Cardiac muscle cell (in vitro differentiated cells and primary cell): ENCODE data around the gene SYT7. TPM values are rescaled to one million over a fixed set of nuclear protein-coding genes. Genes with fewer than 3 reads are reported as not detected.

Experiments used
- DNase-seq, 2 donors: peaks; one replicate each; pipeline versions ENCODE4 v3.0.0 to v3.0.0-alpha.2; 2010 to 2017; ENCODE audit warnings: low read depth in 1 of 2, low spot score in 1 of 2
- H3K27ac ChIP-seq: fragments of 200-600 bp; sonication (generic); 2 replicates; pipeline ENCODE4 v1.5.1; 2016
- H3K27me3 ChIP-seq: fragments of 200-600 bp; sonication (generic); 2 replicates; pipeline ENCODE4 v1.6.0; 2016; ENCODE audit warnings: control low read depth
- H3K36me3 ChIP-seq: fragments of 200-600 bp; sonication (generic); 2 replicates; pipeline ENCODE4 v1.5.1; 2016; ENCODE audit warnings: control low read depth
- H3K4me1 ChIP-seq: fragments of 200-600 bp; sonication (generic); 2 replicates; pipeline ENCODE4 v1.8.1; 2017; ENCODE audit warnings: low read depth, mild to moderate bottlenecking, mixed run types
- H3K4me3 ChIP-seq: fragments of 200-600 bp; sonication (generic); 2 replicates; pipeline ENCODE4 v1.5.1; 2016; ENCODE audit warnings: mild to moderate bottlenecking
- H3K9me3 ChIP-seq: fragments of 200-600 bp; sonication (generic); 2 replicates; pipeline ENCODE4 v1.5.1; 2017; ENCODE audit warnings: low read depth, mild to moderate bottlenecking, control low read depth
- polyA plus RNA-seq: library from polyadenylated mRNA; unstranded; fragments of >200 nt; fragmentation: Nextera tagmentation; extraction: Ambion mirVana; gene quantifications from 2 replicates; pipeline ENCODE4 v1.2.1, GENCODE V29; 2016
- total RNA-seq: library from RNA; depleted of rRNA; stranded (reverse); fragments of >200 nt; gene quantifications from 2 replicates; pipeline ENCODE4 v1.2.3, GENCODE V29; 2016
- TF ChIP-seq, protein P1 (sequence below): IDR thresholded peaks from 2 replicates; pipeline ENCODE4 v1.5.1; 2012; ENCODE audit warnings: low read depth, mild to moderate bottlenecking, low read length

Gene SYT7
- total and polyA plus RNA-seq, 2 experiments from 2014 or later, result 6.3 to 12.1 TPM

DNA sequence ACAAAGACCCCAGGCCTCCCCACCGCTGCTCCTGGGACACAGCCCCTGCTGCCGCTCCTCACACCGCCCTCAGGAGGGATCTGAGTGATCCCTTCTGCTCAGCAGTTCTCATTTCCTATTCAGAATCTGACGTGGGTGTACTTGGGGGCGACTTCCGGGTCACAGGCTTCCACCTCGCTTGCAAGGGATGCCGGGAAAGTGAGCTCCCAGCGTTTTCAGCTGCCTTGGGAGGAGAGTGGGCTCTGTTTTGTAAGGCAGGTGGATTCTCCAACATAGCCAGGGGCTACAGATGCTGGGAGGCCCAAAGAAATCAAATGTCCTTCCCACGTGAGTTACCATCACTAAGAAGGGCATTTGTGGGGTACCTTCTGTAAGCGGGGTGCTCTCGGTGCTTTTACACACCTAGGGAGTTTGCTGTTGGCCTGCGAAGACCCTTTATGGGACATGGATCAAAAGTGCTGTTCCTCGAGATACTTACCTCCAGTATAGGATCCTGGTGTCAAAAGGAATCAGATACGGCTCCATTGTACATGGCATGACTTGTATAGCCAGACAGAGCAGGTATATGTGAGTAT lies 82.0 kb downstream of the SYT7 start:
- Histone ChIP-seq H3K4me3 (no peak overlapping the region), H3K27ac (no peak overlapping the region), H3K36me3 (no peaks in the 10 kb centered on the region), H3K9me3 (no peaks in the 10 kb centered on the region), H3K4me1 (peaks cover 7% of the 10 kb centered on the region), H3K27me3 (no peaks in the 10 kb centered on the region)
- TF ChIP-seq, protein P1, sequence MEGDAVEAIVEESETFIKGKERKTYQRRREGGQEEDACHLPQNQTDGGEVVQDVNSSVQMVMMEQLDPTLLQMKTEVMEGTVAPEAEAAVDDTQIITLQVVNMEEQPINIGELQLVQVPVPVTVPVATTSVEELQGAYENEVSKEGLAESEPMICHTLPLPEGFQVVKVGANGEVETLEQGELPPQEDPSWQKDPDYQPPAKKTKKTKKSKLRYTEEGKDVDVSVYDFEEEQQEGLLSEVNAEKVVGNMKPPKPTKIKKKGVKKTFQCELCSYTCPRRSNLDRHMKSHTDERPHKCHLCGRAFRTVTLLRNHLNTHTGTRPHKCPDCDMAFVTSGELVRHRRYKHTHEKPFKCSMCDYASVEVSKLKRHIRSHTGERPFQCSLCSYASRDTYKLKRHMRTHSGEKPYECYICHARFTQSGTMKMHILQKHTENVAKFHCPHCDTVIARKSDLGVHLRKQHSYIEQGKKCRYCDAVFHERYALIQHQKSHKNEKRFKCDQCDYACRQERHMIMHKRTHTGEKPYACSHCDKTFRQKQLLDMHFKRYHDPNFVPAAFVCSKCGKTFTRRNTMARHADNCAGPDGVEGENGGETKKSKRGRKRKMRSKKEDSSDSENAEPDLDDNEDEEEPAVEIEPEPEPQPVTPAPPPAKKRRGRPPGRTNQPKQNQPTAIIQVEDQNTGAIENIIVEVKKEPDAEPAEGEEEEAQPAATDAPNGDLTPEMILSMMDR, result no peak
- DNase-seq, result no peak

DNA sequence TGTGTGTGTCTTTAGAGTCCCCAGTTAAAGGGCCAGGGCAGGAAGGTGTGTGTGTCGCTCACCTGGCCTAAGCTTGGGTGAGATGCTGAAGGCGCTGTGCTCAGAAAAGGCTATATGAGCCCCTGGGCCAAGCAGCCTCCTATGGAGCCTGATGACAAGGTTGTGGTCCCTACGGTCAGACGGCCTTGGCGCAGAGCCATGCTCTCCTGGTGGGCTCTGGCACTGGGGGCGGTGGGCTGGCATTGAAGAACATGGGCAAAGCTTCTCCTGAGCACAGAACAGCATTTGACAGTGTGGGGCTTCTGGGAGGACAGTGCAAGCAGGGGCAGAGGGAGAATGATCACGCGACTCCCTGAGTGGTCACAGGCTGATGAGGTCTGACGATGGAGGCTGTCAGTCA lies 83.0 kb downstream of the SYT7 start:
- H3K27ac ChIP-seq, result no peak overlapping the region
- H3K9me3 ChIP-seq, result no peaks in the 10 kb centered on the region
- TF ChIP-seq, protein P1, result no peak
- no peak for DNase-seq
- no peak overlapping the region for H3K4me3 ChIP-seq
- no peaks in the 10 kb centered on the region for H3K27me3 ChIP-seq
- H3K4me1 ChIP-seq, result peaks cover 7% of the 10 kb centered on the region
- H3K36me3 ChIP-seq, result no peaks in the 10 kb centered on the region

DNA sequence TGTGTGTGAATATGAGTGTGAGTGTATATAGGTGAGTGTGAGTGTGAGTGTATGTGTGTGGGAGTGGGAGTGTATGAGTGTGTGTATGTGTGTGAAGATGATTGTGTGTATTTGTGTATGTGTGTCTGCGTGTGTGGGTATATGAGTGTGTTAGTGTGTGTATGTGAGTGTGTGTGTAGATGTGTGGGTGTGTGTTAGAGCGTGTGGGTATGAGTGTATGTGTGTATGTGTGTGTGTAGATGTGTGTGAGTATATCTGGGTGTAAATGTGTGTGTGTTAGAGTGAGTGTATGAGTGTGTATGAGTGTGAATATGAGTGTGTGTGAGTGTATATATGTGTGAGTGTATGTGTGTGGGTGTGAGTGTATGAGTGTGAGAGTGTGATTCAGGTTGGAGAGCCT lies 83.4 kb downstream of the SYT7 start:
- no peaks in the 10 kb centered on the region for H3K36me3 ChIP-seq
- peaks cover 7% of the 10 kb centered on the region for H3K4me1 ChIP-seq
- no peak overlapping the region for H3K4me3 ChIP-seq
- no peaks in the 10 kb centered on the region for H3K9me3 ChIP-seq
- H3K27me3 ChIP-seq, result no peaks in the 10 kb centered on the region
- no peak for DNase-seq
- no peak overlapping the region for H3K27ac ChIP-seq
- TF ChIP-seq, protein P1, result no peak

DNA sequence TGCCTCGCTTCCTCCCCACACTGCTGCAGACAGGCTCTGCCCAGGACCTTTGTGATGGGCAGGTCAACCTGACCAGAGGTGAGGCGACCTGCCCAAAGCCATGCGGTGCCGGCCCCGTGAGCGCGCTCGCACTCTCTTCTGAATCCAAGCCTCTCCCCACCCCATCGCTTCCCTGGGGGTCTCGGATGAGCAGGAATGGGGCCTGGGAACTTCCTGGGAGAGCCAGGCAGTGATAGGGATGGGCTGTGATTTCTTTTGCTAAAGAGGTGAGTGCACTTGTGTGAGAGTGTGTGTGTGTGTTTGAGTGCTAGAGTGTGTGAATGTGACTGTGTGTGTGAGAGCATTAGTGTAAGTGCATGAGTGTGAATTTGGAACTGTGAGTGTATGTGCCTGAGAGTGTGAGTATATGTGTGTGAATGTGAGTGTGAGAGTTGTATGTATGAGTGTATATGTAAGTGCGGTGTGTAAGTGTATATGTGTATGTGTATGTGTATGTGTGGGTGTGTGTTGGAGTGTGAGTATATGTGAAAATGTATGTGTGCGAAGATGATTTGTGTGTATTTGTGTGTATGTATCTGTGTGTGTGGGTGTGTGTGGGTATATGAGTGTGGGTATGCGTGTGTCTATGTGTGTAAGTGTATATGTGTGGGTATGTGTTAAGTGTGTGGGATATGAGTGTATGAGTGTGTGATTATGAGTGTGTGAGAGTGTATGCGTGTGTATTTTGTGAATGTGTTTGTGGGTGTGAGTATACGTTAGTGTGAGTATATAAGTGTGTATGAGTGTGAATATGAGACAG lies 84.1 kb downstream of the SYT7 start:
- TF ChIP-seq, protein P1, result no peak
- DNase-seq, result no peak
- no peak overlapping the region for H3K27ac ChIP-seq
- no peaks in the 10 kb centered on the region for H3K27me3 ChIP-seq
- no peaks in the 10 kb centered on the region for H3K36me3 ChIP-seq
- H3K4me3 ChIP-seq, result no peak overlapping the region
- no peaks in the 10 kb centered on the region for H3K9me3 ChIP-seq
- H3K4me1 ChIP-seq, result peaks cover 7% of the 10 kb centered on the region

- Histone ChIP-seq H3K9me3 (no peaks in the 10 kb centered on the region), H3K27ac (no peak overlapping the region), H3K4me3 (no peak overlapping the region), H3K36me3 (no peaks in the 10 kb centered on the region), H3K4me1 (peaks cover 7% of the 10 kb centered on the region), H3K27me3 (no peaks in the 10 kb centered on the region)
- TF ChIP-seq, protein P1, result no peak
- no peak for DNase-seq
Observed at GRCh38 chr11:61495801-61496601, 84.9 kb downstream of the SYT7 start.
